HepG2 (cell line): ENCODE results near the gene COPZ1. TPM values are rescaled to one million over a fixed set of nuclear protein-coding genes. Genes with fewer than 3 reads are reported as not detected.

Source experiments
- CHCHD3 ChIP-seq: sonication (generic); formaldehyde crosslinking; IDR thresholded peaks from 2 replicates; pipeline ENCODE4 v1.8.0; 2022; ENCODE audit warnings: mild to moderate bottlenecking, missing genetic modification reagents, moderate library complexity
- ETV6 ChIP-seq: sonication (generic); formaldehyde crosslinking; conservative IDR thresholded peaks from 2 replicates; pipeline ENCODE4 v1.4.0; 2020; ENCODE audit warnings: missing genetic modification reagents
- FOXJ3 ChIP-seq: sonication (generic); formaldehyde crosslinking; IDR thresholded peaks from 2 replicates; pipeline ENCODE4 v1.4.0; 2020; ENCODE audit warnings: missing genetic modification reagents, mild to moderate bottlenecking, borderline replicate concordance
- KDM5A ChIP-seq: fragments of 200-600 bp; sonication (generic); IDR thresholded peaks from 2 replicates; pipeline ENCODE4 v1.7.0; 2018; ENCODE audit warnings: antibody characterized with exemption, mild to moderate bottlenecking, low read length, borderline replicate concordance
- MED13 ChIP-seq: sonication (generic); formaldehyde crosslinking; IDR thresholded peaks from 2 replicates; pipeline ENCODE4 v1.5.0; 2020; ENCODE audit warnings: missing genetic modification reagents
- POLR2A ChIP-seq, 2 experiments: IDR thresholded peaks; 2 replicates each; pipeline ENCODE4 v1.6.1; 2011; ENCODE audit warnings: low read depth in 2 of 2, low read length in 2 of 2, mild to moderate bottlenecking in 1 of 2, moderate library complexity in 1 of 2; ENCODE audit not compliant: insufficient read depth in 1 of 2
- POLR2G ChIP-seq: fragments of 200-400 bp; formaldehyde crosslinking; IDR thresholded peaks from 2 replicates; pipeline ENCODE4 v1.6.1; 2018; ENCODE audit warnings: mild to moderate bottlenecking, low read depth, low read length, moderate library complexity
- PRMT3 ChIP-seq: sonication (generic); formaldehyde crosslinking; IDR thresholded peaks from 2 replicates; pipeline ENCODE4 v1.8.1; 2022; ENCODE audit warnings: low read depth, mild to moderate bottlenecking, moderate library complexity, missing genetic modification reagents, borderline replicate concordance
- REL ChIP-seq: sonication (generic); formaldehyde crosslinking; conservative IDR thresholded peaks from 2 replicates; pipeline ENCODE4 v1.8.0; 2022; ENCODE audit warnings: mild to moderate bottlenecking, missing genetic modification reagents, moderate library complexity
- TCF12 ChIP-seq, 2 experiments: fragments of 450-650 bp in 1 of 2; sonication (generic) in 1 of 2; formaldehyde crosslinking in 1 of 2; IDR thresholded peaks; 2 replicates each; pipeline versions ENCODE4 v1.6.1 to v1.8.0; 2017 to 2022; ENCODE audit warnings: antibody characterized with exemption in 1 of 2, mild to moderate bottlenecking in 1 of 2, missing genetic modification reagents in 1 of 2, moderate library complexity in 1 of 2
- TEAD3 ChIP-seq: optimal IDR thresholded peaks from 2 replicates; pipeline ENCODE3; 2016; ENCODE audit warnings: borderline replicate concordance
- ZFY ChIP-seq: sonication (generic); formaldehyde crosslinking; IDR thresholded peaks from 2 replicates; pipeline ENCODE4 v1.4.0; 2020; ENCODE audit warnings: missing genetic modification reagents
- ZNF205 ChIP-seq: IDR thresholded peaks from 2 replicates; pipeline ENCODE4 v1.6.1; 2018; ENCODE audit warnings: missing biosample characterization, missing genetic modification reagents
- ZNF225 ChIP-seq: sonication (generic); formaldehyde crosslinking; IDR thresholded peaks from 2 replicates; pipeline ENCODE4 v1.4.0; 2020; ENCODE audit warnings: mild to moderate bottlenecking, missing genetic modification reagents
- ZNF264 ChIP-seq: sonication (generic); formaldehyde crosslinking; IDR thresholded peaks from 2 replicates; pipeline ENCODE4 v1.4.0; 2020; ENCODE audit warnings: missing genetic modification reagents
- ZNF607 ChIP-seq: sonication (generic); formaldehyde crosslinking; IDR thresholded peaks from 2 replicates; pipeline ENCODE4 v1.5.1; 2020; ENCODE audit warnings: missing genetic modification reagents, mild to moderate bottlenecking, borderline replicate concordance
- ZNF841 ChIP-seq: sonication (generic); formaldehyde crosslinking; IDR thresholded peaks from 2 replicates; pipeline ENCODE4 v1.8.1; 2023; ENCODE audit warnings: missing genetic modification reagents, borderline replicate concordance
- ZNF879 ChIP-seq: sonication (generic); formaldehyde crosslinking; IDR thresholded peaks from 2 replicates; pipeline ENCODE4 v1.8.1; 2023; ENCODE audit warnings: missing genetic modification reagents
- polyA plus RNA-seq, 8 experiments: library from polyadenylated mRNA; depleted of rRNA in 3 of 8; stranded (reverse) in 7 of 8; unstranded in 1 of 8; fragments of >200 nt; fragmentation: Illumina TruSeq in 4 of 8; extraction: Trizol in 4 of 8; gene quantifications; 2 replicates each; pipeline versions ENCODE4 v1.2.1 to v1.2.3, GENCODE V29; 2011 to 2016; ENCODE audit warnings: low read depth in 4 of 8, missing spikeins in 1 of 8, mixed read lengths in 1 of 8; ENCODE audit not compliant: insufficient read depth in 1 of 8
- total RNA-seq, 5 experiments: library from RNA; depleted of rRNA; stranded (reverse); fragments of >200 nt; fragmentation: Illumina TruSeq; extraction: Trizol; gene quantifications; 2 replicates each; pipeline ENCODE4 v1.2.3, GENCODE V29; 2016; ENCODE audit warnings: low read depth in 1 of 5
- TF ChIP-seq, protein P1 (sequence below): sonication (generic); formaldehyde crosslinking; IDR thresholded peaks from 2 replicates; pipeline ENCODE4 v1.8.0; 2022; ENCODE audit warnings: mild to moderate bottlenecking, missing genetic modification reagents; ENCODE audit not compliant: insufficient replicate concordance
- TF ChIP-seq, protein P2 (sequence below): sonication (generic); formaldehyde crosslinking; IDR thresholded peaks from 2 replicates; pipeline ENCODE4 v1.8.1; 2023; ENCODE audit warnings: mild to moderate bottlenecking, inconsistent platforms, moderate library complexity, missing genetic modification reagents, borderline replicate concordance
- TF ChIP-seq, protein P3 (sequence below): sonication (generic); formaldehyde crosslinking; IDR thresholded peaks from 2 replicates; pipeline ENCODE4 v1.8.0; 2022; ENCODE audit warnings: mild to moderate bottlenecking, missing genetic modification reagents, moderate library complexity
- TF ChIP-seq, protein P4 (sequence below): sonication (generic); formaldehyde crosslinking; IDR thresholded peaks from 2 replicates; pipeline ENCODE4; 2020; ENCODE audit warnings: missing genetic modification reagents, mild to moderate bottlenecking, borderline replicate concordance

COPZ1 gene
- total and polyA plus RNA-seq, 2 of the 13 experiments (the other 11 are each of a cell fraction or from before 2014, with no cell fraction given), result 125 to 184 TPM

DNA sequence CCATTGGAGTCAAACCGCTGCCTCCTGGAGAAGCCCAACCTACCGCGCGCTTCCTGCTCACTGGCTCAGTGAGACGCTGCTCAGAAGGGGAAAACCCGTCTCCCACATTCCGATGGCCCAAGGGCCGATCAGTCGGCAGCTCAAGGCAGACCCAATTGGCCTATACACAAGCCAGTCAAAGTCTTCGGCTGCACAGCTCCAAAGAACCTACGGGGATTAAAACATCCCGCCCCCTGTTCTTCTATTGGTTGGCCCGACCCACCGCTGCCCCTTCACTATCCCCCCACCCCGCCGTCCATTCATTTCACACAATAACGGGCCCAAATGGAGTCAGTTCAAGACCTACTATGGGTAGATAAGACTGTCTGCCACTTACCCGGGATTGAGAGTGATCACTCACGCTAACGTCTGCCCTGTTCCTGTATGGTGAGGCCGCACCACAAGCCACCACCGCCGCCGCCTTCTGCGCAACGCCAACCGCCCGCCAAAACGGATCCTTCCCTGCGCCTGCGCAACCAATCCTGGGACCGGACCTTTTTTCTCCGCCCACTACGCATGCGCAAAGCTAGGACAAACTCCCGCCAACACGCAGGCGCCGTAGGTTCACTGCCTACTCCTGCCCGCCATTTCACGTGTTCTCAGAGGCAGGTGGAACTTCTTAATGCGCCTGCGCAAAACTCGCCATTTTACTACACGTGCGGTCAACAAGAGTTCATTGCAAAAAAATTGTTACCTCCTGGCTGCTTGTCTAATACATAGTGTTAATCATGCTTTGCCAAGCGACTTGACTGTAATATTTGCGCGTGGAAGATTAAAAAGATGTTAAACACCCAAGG lies 45.1 kb upstream of the COPZ1 start, which contains the start of gene CBX5 (continued):
- TF ChIP-seq, protein P1, sequence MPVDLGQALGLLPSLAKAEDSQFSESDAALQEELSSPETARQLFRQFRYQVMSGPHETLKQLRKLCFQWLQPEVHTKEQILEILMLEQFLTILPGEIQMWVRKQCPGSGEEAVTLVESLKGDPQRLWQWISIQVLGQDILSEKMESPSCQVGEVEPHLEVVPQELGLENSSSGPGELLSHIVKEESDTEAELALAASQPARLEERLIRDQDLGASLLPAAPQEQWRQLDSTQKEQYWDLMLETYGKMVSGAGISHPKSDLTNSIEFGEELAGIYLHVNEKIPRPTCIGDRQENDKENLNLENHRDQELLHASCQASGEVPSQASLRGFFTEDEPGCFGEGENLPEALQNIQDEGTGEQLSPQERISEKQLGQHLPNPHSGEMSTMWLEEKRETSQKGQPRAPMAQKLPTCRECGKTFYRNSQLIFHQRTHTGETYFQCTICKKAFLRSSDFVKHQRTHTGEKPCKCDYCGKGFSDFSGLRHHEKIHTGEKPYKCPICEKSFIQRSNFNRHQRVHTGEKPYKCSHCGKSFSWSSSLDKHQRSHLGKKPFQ (CRISPR knock-in tag), result no peak
- TF ChIP-seq, protein P2, sequence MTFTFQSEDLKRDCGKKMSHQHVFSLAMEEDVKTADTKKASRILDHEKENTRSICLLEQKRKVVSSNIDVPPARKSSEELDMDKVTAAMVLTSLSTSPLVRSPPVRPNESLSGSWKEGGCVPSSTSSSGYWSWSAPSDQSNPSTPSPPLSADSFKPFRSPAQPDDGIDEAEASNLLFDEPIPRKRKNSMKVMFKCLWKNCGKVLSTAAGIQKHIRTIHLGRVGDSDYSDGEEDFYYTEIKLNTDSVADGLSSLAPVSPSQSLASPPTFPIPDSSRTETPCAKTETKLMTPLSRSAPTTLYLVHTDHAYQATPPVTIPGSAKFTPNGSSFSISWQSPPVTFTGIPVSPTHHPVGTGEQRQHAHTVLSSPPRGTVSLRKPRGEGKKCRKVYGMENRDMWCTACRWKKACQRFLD (CRISPR knock-in tag), result peak; percentile 70; the same call in 1 of the 2 replicates
- peak; percentile 74 for TF ChIP-seq ZFY (CRISPR knock-in tag)
- TF ChIP-seq ZNF841, result no peak
- TF ChIP-seq ZNF225 (CRISPR knock-in tag), result no peak
- TF ChIP-seq, protein P3, sequence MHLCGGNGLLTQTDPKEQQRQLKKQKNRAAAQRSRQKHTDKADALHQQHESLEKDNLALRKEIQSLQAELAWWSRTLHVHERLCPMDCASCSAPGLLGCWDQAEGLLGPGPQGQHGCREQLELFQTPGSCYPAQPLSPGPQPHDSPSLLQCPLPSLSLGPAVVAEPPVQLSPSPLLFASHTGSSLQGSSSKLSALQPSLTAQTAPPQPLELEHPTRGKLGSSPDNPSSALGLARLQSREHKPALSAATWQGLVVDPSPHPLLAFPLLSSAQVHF, result peak; percentile 60; the same call in 1 of the 2 replicates
- peak; percentile 86 for TF ChIP-seq TEAD3
- peak; percentile 69; the same call in 1 of the 2 replicates for TF ChIP-seq ZNF264 (CRISPR knock-in tag)
- peak; percentile 52; the same call in 1 of the 2 replicates for TF ChIP-seq KDM5A
- TF ChIP-seq REL, result no peak; the same call in 1 of the 2 replicates
- no peak for TF ChIP-seq FOXJ3 (CRISPR knock-in tag)
- no peak for TF ChIP-seq CHCHD3
- TF ChIP-seq ZNF607 (CRISPR knock-in tag), result 0 out of 2 replicates have a peak, but pooled peaks have one; percentile 53
- TF ChIP-seq ZNF879, result no peak
- peak; percentile 97 for TF ChIP-seq POLR2G
- TF ChIP-seq POLR2A (IDR thresholded peaks at IDR 0.05; ENCODE audit: insufficient read depth in 1 of 2, low read depth in 2 of 2, low read length in 2 of 2), result peak; percentile 90 to 98
- TF ChIP-seq PRMT3 (CRISPR knock-in tag), result no peak
- 0 out of 2 replicates have a peak, but pooled peaks have one; percentile 76 for TF ChIP-seq MED13 (CRISPR knock-in tag)
- TF ChIP-seq ZNF205 (CRISPR knock-in tag), result peak; percentile 50; the same call in 1 of the 2 replicates
- TF ChIP-seq, protein P4, sequence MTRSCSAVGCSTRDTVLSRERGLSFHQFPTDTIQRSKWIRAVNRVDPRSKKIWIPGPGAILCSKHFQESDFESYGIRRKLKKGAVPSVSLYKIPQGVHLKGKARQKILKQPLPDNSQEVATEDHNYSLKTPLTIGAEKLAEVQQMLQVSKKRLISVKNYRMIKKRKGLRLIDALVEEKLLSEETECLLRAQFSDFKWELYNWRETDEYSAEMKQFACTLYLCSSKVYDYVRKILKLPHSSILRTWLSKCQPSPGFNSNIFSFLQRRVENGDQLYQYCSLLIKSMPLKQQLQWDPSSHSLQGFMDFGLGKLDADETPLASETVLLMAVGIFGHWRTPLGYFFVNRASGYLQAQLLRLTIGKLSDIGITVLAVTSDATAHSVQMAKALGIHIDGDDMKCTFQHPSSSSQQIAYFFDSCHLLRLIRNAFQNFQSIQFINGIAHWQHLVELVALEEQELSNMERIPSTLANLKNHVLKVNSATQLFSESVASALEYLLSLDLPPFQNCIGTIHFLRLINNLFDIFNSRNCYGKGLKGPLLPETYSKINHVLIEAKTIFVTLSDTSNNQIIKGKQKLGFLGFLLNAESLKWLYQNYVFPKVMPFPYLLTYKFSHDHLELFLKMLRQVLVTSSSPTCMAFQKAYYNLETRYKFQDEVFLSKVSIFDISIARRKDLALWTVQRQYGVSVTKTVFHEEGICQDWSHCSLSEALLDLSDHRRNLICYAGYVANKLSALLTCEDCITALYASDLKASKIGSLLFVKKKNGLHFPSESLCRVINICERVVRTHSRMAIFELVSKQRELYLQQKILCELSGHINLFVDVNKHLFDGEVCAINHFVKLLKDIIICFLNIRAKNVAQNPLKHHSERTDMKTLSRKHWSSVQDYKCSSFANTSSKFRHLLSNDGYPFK (CRISPR knock-in tag), result peak; percentile 90; the same call in 1 of the 2 replicates
- no peak for TF ChIP-seq TCF12 (IDR thresholded peaks at IDR 0.05)
- TF ChIP-seq TCF12 (CRISPR knock-in tag; IDR thresholded peaks at IDR 0.05), result no peak
- 0 out of 2 replicates have a peak, but pooled peaks have one; percentile 69 for TF ChIP-seq ETV6 (CRISPR knock-in tag)
